Measurements from ENCODE around the gene SPEM3.

SPEM3 gene

DNA sequence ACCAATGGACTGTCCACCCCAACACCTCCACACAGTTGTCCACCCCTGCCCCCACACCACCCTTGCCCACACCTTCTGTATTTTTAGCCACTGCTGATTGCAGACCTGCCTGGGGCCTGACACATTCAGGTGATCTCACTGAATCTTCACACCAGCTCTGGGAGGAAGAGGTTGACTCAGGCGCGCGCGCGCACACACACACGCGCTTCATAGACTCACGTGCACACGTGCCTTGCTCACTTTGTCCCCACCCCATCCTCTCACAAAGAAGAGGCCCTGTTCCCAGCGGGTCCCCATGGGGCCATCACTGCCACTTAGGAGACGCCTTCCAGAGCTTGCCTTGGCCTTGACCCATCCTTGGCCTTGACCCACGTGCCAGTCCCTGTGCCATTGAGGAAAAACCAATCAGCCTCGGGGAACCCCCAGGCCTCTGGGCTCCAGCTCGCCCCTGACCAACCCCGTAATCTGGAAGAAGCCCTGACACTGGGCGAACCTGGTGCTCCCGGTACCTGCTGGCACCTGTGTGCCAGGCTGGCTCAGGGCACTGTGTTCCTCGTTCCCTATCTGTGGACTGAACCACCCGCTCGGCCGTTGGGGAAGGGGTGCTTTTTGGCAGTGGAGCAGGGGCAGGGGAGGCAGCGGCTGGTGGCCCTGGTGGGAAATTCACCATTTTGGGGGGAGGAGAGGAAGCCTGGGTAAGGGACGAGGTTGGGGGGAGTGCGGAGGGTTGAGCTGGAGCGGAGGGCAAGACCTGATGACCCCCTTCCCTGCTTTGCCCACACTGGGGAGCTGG is 17.8 kb upstream of the SPEM3 start:
- no CpG with 5 or more reads among the region's 25 CpGs for WGBS (ENCODE audit: insufficient coverage, insufficient read length)
- Histone ChIP-seq H3K27me3 (ENCODE audit: control insufficient read depth, insufficient read depth, low read length) (no peaks in the 10 kb centered on the region), H3K36me3 (ENCODE audit: control insufficient read depth, insufficient read depth, low read length) (peaks cover 30% of the 10 kb centered on the region), H3K4me3 (ENCODE audit: low read length) (no peak overlapping the region), H3K9me3 (ENCODE audit: control insufficient read depth, insufficient read depth, low read length) (no peaks in the 10 kb centered on the region), H3K4me1 (ENCODE audit: control insufficient read depth, insufficient read depth, low read length) (peaks cover 2% of the 10 kb centered on the region), H3K27ac (ENCODE audit: low read length) (no peak overlapping the region)
- DNase-seq (ENCODE audit: low read depth, low spot score): no peak

DNA sequence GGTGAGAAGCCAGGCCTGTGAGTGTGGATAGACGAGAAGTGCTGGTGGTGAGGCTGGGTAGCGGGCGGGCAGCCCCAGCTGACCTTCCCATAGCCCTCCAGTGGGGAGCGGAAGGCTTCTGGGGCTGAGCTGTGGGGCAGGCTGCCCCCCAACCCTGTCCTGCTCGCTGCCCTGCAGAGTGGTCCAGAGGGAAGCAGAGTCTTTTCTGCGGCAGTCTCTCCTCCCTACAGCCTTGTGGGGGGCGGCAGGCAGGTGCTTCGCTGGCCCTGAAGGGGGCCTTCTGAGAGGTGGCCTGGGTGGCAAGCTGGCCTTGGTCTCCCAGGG is 17.3 kb upstream of the SPEM3 start:
- Histone ChIP-seq H3K4me1 (ENCODE audit: control insufficient read depth, insufficient read depth, low read length) (peaks cover 2% of the 10 kb centered on the region), H3K4me3 (ENCODE audit: low read length) (no peak overlapping the region), H3K27ac (ENCODE audit: low read length) (no peak overlapping the region), H3K27me3 (ENCODE audit: control insufficient read depth, insufficient read depth, low read length) (no peaks in the 10 kb centered on the region), H3K36me3 (ENCODE audit: control insufficient read depth, insufficient read depth, low read length) (peaks cover 31% of the 10 kb centered on the region), H3K9me3 (ENCODE audit: control insufficient read depth, insufficient read depth, low read length) (no peaks in the 10 kb centered on the region)
- WGBS (ENCODE audit: insufficient coverage, insufficient read length): no CpG with 5 or more reads among the region's 8 CpGs
- no peak for DNase-seq (ENCODE audit: low read depth, low spot score)

DNA sequence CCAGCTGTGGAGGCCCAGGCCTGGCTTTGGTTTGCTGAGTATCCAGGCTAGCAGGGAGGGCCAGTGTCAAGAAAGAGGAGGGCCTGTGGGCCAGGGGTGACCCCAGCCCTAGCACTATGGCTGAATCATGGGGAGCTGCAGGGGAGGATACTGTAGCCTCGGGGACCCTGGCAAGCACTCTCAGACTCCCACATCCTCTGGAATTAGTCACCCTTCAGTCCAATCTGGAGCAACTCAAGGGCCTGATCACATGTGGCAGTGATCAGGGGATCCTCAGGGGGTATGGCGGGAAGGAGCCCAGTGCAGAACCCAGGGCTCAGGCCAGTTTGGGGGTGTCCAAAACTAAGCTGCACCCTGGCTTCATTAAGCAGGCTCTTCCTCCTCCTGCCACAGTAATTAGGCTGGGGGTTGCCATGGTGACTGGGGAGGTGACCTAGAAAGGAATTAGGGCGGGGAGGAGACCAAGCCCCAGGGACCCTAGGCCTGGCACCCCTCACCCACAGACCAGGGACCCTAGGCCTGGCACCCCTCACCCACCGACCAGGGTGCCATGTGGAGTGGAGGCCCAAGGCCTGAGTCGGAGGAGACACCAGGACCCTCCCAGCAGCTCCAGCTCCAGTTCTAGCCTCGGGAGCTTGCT is 15.2 kb upstream of the SPEM3 start:
- Histone ChIP-seq H3K27ac (ENCODE audit: low read length) (no peak overlapping the region), H3K36me3 (ENCODE audit: control insufficient read depth, insufficient read depth, low read length) (peaks cover 41% of the 10 kb centered on the region), H3K27me3 (ENCODE audit: control insufficient read depth, insufficient read depth, low read length) (no peaks in the 10 kb centered on the region), H3K9me3 (ENCODE audit: control insufficient read depth, insufficient read depth, low read length) (no peaks in the 10 kb centered on the region), H3K4me1 (ENCODE audit: control insufficient read depth, insufficient read depth, low read length) (peaks cover 2% of the 10 kb centered on the region; the same call in 1 of the 2 replicates), H3K4me3 (ENCODE audit: low read length) (no peak overlapping the region)
- no CpG with 5 or more reads among the region's 6 CpGs for WGBS (ENCODE audit: insufficient coverage, insufficient read length)
- no peak for DNase-seq (ENCODE audit: low read depth, low spot score)

DNA sequence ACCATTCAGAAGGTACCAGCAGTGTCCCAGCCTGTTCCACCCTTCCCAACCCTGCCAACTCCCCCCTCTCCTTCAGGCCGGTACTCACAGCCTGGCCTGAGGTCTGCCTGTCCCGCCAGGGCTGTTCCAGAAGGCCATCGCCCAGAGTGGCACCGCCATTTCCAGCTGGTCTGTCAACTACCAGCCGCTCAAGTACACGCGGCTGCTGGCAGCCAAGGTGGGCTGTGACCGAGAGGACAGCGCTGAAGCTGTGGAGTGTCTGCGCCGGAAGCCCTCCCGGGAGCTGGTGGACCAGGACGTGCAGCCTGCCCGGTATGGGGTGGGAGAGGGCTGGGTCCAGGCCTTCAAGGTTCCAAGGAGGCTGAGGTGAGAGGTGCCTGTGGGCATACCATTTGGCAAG is 13.8 kb upstream of the SPEM3 start:
- DNase-seq (ENCODE audit: low read depth, low spot score): no peak
- WGBS (ENCODE audit: insufficient coverage, insufficient read length): no CpG with 5 or more reads among the region's 14 CpGs
- H3K4me1 ChIP-seq (ENCODE audit: control insufficient read depth, insufficient read depth, low read length): peaks cover 2% of the 10 kb centered on the region; the same call in 1 of the 2 replicates
- no peak overlapping the region for H3K27ac ChIP-seq (ENCODE audit: low read length)
- no peaks in the 10 kb centered on the region for H3K27me3 ChIP-seq (ENCODE audit: control insufficient read depth, insufficient read depth, low read length)
- no peaks in the 10 kb centered on the region for H3K9me3 ChIP-seq (ENCODE audit: control insufficient read depth, insufficient read depth, low read length)
- no peak overlapping the region for H3K4me3 ChIP-seq (ENCODE audit: low read length)
- peaks cover 29% of the 10 kb centered on the region for H3K36me3 ChIP-seq (ENCODE audit: control insufficient read depth, insufficient read depth, low read length)

DNA sequence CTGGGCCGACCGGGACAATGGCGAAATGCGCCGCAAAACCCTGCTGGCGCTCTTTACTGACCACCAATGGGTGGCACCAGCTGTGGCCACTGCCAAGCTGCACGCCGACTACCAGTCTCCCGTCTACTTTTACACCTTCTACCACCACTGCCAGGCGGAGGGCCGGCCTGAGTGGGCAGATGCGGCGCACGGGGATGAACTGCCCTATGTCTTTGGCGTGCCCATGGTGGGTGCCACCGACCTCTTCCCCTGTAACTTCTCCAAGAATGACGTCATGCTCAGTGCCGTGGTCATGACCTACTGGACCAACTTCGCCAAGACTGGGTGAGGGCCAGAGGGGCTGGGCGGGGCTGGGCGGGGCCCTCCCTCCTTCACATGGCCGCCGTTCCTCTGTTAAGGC is 12.9 kb upstream of the SPEM3 start:
- no peaks in the 10 kb centered on the region for H3K9me3 ChIP-seq (ENCODE audit: control insufficient read depth, insufficient read depth, low read length)
- DNase-seq (ENCODE audit: low read depth, low spot score): no peak
- H3K4me3 ChIP-seq (ENCODE audit: low read length): no peak overlapping the region
- H3K27me3 ChIP-seq (ENCODE audit: control insufficient read depth, insufficient read depth, low read length): no peaks in the 10 kb centered on the region
- no peak overlapping the region for H3K27ac ChIP-seq (ENCODE audit: low read length)
- no CpG with 5 or more reads among the region's 23 CpGs for WGBS (ENCODE audit: insufficient coverage, insufficient read length)
- H3K4me1 ChIP-seq (ENCODE audit: control insufficient read depth, insufficient read depth, low read length): peaks cover 5% of the 10 kb centered on the region
- peaks cover 21% of the 10 kb centered on the region for H3K36me3 ChIP-seq (ENCODE audit: control insufficient read depth, insufficient read depth, low read length)

DNA sequence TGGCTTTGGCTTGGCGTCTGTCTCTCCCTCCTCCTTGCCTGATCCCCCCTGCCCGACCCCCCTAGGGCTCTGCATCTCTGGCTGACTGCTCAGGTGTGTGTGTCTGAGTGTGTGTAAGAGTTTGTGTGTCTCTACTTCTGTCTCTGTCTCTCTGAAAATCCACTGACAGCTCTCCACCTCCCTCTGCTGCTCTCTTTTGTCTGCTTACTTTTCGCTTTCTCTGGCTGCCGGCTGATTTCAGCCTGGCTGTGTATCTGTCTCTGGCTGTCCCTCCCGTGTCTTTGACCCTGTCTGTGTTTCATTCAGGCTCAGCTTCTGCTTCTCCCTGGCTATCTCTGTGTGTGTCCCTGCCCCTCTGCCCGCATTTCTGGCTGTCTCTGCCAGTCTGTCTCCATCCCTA is 12.3 kb upstream of the SPEM3 start:
- no CpG with 5 or more reads among the region's 6 CpGs for WGBS (ENCODE audit: insufficient coverage, insufficient read length)
- Histone ChIP-seq H3K27ac (ENCODE audit: low read length) (no peak overlapping the region), H3K27me3 (ENCODE audit: control insufficient read depth, insufficient read depth, low read length) (no peaks in the 10 kb centered on the region), H3K4me1 (ENCODE audit: control insufficient read depth, insufficient read depth, low read length) (peaks cover 5% of the 10 kb centered on the region), H3K36me3 (ENCODE audit: control insufficient read depth, insufficient read depth, low read length) (peaks cover 21% of the 10 kb centered on the region), H3K9me3 (ENCODE audit: control insufficient read depth, insufficient read depth, low read length) (no peaks in the 10 kb centered on the region), H3K4me3 (ENCODE audit: low read length) (no peak overlapping the region)
- DNase-seq (ENCODE audit: low read depth, low spot score): no peak

DNA sequence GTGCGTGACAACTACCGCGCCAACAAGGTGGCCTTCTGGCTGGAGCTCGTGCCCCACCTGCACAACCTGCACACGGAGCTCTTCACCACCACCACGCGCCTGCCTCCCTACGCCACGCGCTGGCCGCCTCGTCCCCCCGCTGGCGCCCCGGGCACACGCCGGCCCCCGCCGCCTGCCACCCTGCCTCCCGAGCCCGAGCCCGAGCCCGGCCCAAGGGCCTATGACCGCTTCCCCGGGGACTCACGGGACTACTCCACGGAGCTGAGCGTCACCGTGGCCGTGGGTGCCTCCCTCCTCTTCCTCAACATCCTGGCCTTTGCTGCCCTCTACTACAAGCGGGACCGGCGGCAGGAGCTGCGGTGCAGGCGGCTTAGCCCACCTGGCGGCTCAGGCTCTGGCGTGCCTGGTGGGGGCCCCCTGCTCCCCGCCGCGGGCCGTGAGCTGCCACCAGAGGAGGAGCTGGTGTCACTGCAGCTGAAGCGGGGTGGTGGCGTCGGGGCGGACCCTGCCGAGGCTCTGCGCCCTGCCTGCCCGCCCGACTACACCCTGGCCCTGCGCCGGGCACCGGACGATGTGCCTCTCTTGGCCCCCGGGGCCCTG is 11.5 kb upstream of the SPEM3 start:
- Histone ChIP-seq H3K4me1 (ENCODE audit: control insufficient read depth, insufficient read depth, low read length) (peaks cover 5% of the 10 kb centered on the region), H3K4me3 (ENCODE audit: low read length) (no peak overlapping the region), H3K27ac (ENCODE audit: low read length) (no peak overlapping the region), H3K27me3 (ENCODE audit: control insufficient read depth, insufficient read depth, low read length) (no peaks in the 10 kb centered on the region), H3K9me3 (ENCODE audit: control insufficient read depth, insufficient read depth, low read length) (no peaks in the 10 kb centered on the region), H3K36me3 (ENCODE audit: control insufficient read depth, insufficient read depth, low read length) (peaks cover 21% of the 10 kb centered on the region)
- WGBS (ENCODE audit: insufficient coverage, insufficient read length): no CpG with 5 or more reads among the region's 54 CpGs
- no peak for DNase-seq (ENCODE audit: low read depth, low spot score)

DNA sequence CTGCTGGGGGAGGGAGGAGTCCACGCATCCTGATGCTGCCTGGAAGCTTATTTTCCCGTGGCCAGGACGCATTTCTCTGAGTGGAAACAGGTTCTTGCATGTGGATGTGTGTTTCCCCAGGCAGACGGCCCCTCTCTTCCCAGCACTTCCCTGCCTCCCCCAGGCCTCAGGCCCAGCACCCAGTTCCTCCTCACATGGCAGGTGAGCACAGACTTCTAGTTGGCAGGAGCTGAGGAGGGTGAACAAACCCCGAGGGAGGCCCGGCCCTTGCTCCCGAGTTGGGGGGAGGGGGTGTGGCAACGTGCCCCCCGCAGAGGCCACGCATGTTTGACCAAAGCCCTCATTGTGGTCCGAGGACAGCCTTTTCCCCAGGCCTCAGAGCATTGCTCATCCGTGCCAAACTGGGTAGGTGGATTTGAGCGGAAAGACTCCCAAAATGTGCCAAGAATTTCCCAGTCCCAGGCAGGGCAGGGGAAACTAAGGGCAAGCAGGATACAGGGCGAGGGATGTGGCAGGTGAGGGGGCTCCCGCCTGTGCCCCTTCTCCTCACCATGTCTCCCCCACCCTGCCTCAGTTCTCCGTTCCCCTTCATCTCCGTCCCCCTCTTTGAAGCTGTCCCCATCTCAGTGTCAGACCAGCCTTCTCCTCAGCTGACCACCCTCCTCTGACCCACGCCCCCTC is 10.0 kb upstream of the SPEM3 start:
- no peak overlapping the region for H3K4me3 ChIP-seq (ENCODE audit: low read length)
- H3K27ac ChIP-seq (ENCODE audit: low read length): no peak overlapping the region
- peaks cover 21% of the 10 kb centered on the region for H3K36me3 ChIP-seq (ENCODE audit: control insufficient read depth, insufficient read depth, low read length)
- no CpG with 5 or more reads among the region's 18 CpGs for WGBS (ENCODE audit: insufficient coverage, insufficient read length)
- no peaks in the 10 kb centered on the region for H3K27me3 ChIP-seq (ENCODE audit: control insufficient read depth, insufficient read depth, low read length)
- H3K4me1 ChIP-seq (ENCODE audit: control insufficient read depth, insufficient read depth, low read length): peaks cover 5% of the 10 kb centered on the region
- no peaks in the 10 kb centered on the region for H3K9me3 ChIP-seq (ENCODE audit: control insufficient read depth, insufficient read depth, low read length)
- no peak for DNase-seq (ENCODE audit: low read depth, low spot score)

DNA sequence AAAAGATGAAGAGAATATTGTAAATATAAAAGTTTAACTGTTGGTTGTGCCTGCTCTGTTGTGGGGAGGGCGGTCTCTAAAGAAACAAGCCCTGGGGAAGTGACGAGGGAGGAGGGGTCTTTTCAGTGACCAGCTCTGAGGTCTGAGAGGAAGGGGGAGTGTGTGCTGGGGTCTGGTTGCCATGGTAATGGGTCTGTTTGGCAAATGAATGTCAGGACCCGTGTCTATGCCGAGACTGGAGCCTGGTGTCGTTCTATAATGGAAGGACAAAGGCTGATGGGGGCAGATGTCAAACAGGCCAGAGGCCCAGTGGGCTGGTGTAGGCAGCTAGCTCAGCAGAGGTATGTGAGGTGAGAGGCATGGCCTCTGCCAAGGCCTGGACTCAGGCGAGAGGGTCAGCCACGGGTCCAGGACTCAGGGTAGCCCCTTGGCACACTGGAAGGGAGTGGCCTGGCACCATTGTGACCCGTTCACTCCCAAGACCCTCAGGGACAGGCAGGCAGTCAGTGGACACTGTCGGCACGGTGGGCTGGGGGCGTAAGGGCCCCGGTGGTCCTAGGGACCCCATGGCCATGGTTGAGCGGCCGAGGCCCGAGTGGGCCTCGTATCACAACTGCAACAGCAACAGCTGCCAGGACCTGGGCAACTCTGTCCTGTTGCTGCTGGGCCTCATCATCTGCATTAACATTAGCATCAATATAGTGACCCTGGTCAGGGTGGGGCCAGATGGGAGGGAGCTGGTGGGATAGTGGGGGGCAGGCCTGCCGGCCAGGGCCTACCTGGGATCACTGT is 8.6 kb upstream of the SPEM3 start, which contains the start of gene SPEM1:
Gene SPEM1, plus strand, starts transcription at position 506 of the 792 bp plus-strand sequence. Its CDS starts 61 bp downstream, at position 567.
- no peak within 1 kb of the TSS for H3K27ac ChIP-seq (ENCODE audit: low read length)
- H3K4me1 ChIP-seq (ENCODE audit: control insufficient read depth, insufficient read depth, low read length): peaks cover 5% of the 10 kb centered on the region
- no peak for DNase-seq (ENCODE audit: low read depth, low spot score)
- H3K9me3 ChIP-seq (ENCODE audit: control insufficient read depth, insufficient read depth, low read length): no peaks in the 10 kb centered on the region
- H3K4me3 ChIP-seq (ENCODE audit: low read length): no peak within 1 kb of the TSS
- H3K36me3 ChIP-seq (ENCODE audit: control insufficient read depth, insufficient read depth, low read length): peaks cover 18% of the 10 kb centered on the region
- H3K27me3 ChIP-seq (ENCODE audit: control insufficient read depth, insufficient read depth, low read length): no peaks in the 10 kb centered on the region
- no CpG with 5 or more reads among the region's 17 CpGs for WGBS (ENCODE audit: insufficient coverage, insufficient read length)

DNA sequence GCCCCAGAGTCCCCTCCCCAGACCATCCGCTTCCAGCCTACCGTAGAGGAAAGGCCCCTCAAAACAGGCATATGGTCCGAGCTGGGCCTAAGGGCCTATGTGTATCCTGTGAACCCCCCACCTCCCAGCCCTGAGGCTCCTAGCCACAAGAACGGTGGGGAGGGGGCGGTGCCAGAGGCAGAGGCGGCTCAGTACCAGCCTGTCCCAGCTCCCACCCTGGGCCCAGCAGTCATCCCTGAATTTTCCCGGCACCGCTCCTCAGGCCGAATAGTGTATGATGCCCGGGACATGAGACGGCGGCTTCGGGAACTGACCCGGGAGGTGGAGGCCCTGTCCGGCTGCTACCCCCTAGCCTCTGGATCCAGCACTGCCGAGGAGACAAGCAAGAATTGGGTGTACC is 7.5 kb upstream of the SPEM3 start:
- H3K27me3 ChIP-seq (ENCODE audit: control insufficient read depth, insufficient read depth, low read length): no peaks in the 10 kb centered on the region
- peaks cover 5% of the 10 kb centered on the region for H3K4me1 ChIP-seq (ENCODE audit: control insufficient read depth, insufficient read depth, low read length)
- no CpG with 5 or more reads among the region's 16 CpGs for WGBS (ENCODE audit: insufficient coverage, insufficient read length)
- no peak overlapping the region for H3K4me3 ChIP-seq (ENCODE audit: low read length)
- no peak overlapping the region for H3K27ac ChIP-seq (ENCODE audit: low read length)
- no peaks in the 10 kb centered on the region for H3K9me3 ChIP-seq (ENCODE audit: control insufficient read depth, insufficient read depth, low read length)
- DNase-seq (ENCODE audit: low read depth, low spot score): no peak
- peaks cover 11% of the 10 kb centered on the region for H3K36me3 ChIP-seq (ENCODE audit: control insufficient read depth, insufficient read depth, low read length)
